ENCODE measurements around the gene SAFB.

The SAFB gene

GRCh38 chr19:5690955-5691821, 68.3 kb downstream of the SAFB start:
- no peak for TF ChIP-seq ZFX (IDR thresholded peaks at IDR 0.05; ENCODE audit: borderline replicate concordance)
- TF ChIP-seq CTCF (IDR thresholded peaks at IDR 0.05), result no peak
- peak overlapping the region; percentile 92 for H3K27ac ChIP-seq

GRCh38 chr19:5691822-5692722, 69.2 kb downstream of the SAFB start:
- TF ChIP-seq ZFX (IDR thresholded peaks at IDR 0.05; ENCODE audit: borderline replicate concordance) (no peak), CTCF (IDR thresholded peaks at IDR 0.05) (no peak)
- H3K27ac ChIP-seq, result peak overlapping the region; percentile 92

GRCh38 chr19:5692723-5693194, 69.9 kb downstream of the SAFB start:
- TF ChIP-seq CTCF (IDR thresholded peaks at IDR 0.05), result no peak
- no peak for TF ChIP-seq ZFX (IDR thresholded peaks at IDR 0.05; ENCODE audit: borderline replicate concordance)
- H3K27ac ChIP-seq, result peak overlapping the region; percentile 92

- TF ChIP-seq ZFX (IDR thresholded peaks at IDR 0.05; ENCODE audit: borderline replicate concordance) (no peak), CTCF (IDR thresholded peaks at IDR 0.05) (no peak)
- peak overlapping the region; percentile 92 for H3K27ac ChIP-seq
Measured at GRCh38 chr19:5693195-5694166, 70.6 kb downstream of the SAFB start.

- peak overlapping the region; percentile 92; the same call in 1 of the 2 replicates for H3K27ac ChIP-seq
- TF ChIP-seq CTCF (IDR thresholded peaks at IDR 0.05) (no peak), ZFX (IDR thresholded peaks at IDR 0.05; ENCODE audit: borderline replicate concordance) (no peak)
Measured at GRCh38 chr19:5694167-5694955, 71.5 kb downstream of the SAFB start.
